ENCODE measurements around the gene TMEM219.
"Not testable (repeated sequence)": the region's sequence is repeated elsewhere in the genome, so short reads cannot be mapped to it uniquely, and the experiment has no call there.

The TMEM219 gene

GRCh38 chr16:30012598-30012997, 50.7 kb downstream of the TMEM219 start:
- H3K27ac Mint-ChIP-seq; H3K9me3 Mint-ChIP-seq; DNase-seq (ENCODE audit: low spot score); H3K36me3 Mint-ChIP-seq (ENCODE audit: low read depth); H3K4me3 Mint-ChIP-seq; H3K4me1 Mint-ChIP-seq (ENCODE audit: low read depth): not testable (repeated sequence)
- H3K27me3 Mint-ChIP-seq (ENCODE audit: low read depth): peaks cover 48% of the 10 kb centered on the region

GRCh38 chr16:30015450-30015849, 53.6 kb downstream of the TMEM219 start:
- H3K27ac Mint-ChIP-seq; H3K4me3 Mint-ChIP-seq; H3K9me3 Mint-ChIP-seq; DNase-seq (ENCODE audit: low spot score); H3K4me1 Mint-ChIP-seq (ENCODE audit: low read depth); H3K36me3 Mint-ChIP-seq (ENCODE audit: low read depth): not testable (repeated sequence)
- peaks cover 44% of the 10 kb centered on the region for H3K27me3 Mint-ChIP-seq (ENCODE audit: low read depth)

GRCh38 chr16:30016555-30017276, 54.8 kb downstream of the TMEM219 start:
- H3K27ac Mint-ChIP-seq: no peak overlapping the region

GRCh38 chr16:30017277-30017656, 55.4 kb downstream of the TMEM219 start:
- Mint-ChIP-seq H3K9me3 (no peaks in the 10 kb centered on the region), H3K27ac (no peak overlapping the region), H3K27me3 (ENCODE audit: low read depth) (peaks cover 39% of the 10 kb centered on the region), H3K4me3 (no peak overlapping the region), H3K36me3 (ENCODE audit: low read depth) (no peaks in the 10 kb centered on the region), H3K4me1 (ENCODE audit: low read depth) (peaks cover 7% of the 10 kb centered on the region)
- no peak for DNase-seq (ENCODE audit: low spot score)

More at GRCh38 chr16:30016555-30017276, 54.8 kb downstream of the TMEM219 start:
- DNase-seq (ENCODE audit: low spot score): no peak
- H3K4me3 Mint-ChIP-seq: no peak overlapping the region
- H3K27me3 Mint-ChIP-seq (ENCODE audit: low read depth): peaks cover 45% of the 10 kb centered on the region
- no peaks in the 10 kb centered on the region for H3K36me3 Mint-ChIP-seq (ENCODE audit: low read depth)
- H3K9me3 Mint-ChIP-seq: no peaks in the 10 kb centered on the region
- H3K4me1 Mint-ChIP-seq (ENCODE audit: low read depth): peaks cover 9% of the 10 kb centered on the region

GRCh38 chr16:30017937-30018336, 56.1 kb downstream of the TMEM219 start:
- H3K27ac Mint-ChIP-seq; H3K4me1 Mint-ChIP-seq (ENCODE audit: low read depth); H3K36me3 Mint-ChIP-seq (ENCODE audit: low read depth); DNase-seq (ENCODE audit: low spot score); H3K4me3 Mint-ChIP-seq; H3K9me3 Mint-ChIP-seq: not testable (repeated sequence)
- peaks cover 33% of the 10 kb centered on the region for H3K27me3 Mint-ChIP-seq (ENCODE audit: low read depth)

GRCh38 chr16:30018731-30019158, 56.9 kb downstream of the TMEM219 start:
- Mint-ChIP-seq H3K9me3 (no peaks in the 10 kb centered on the region), H3K4me3 (no peak overlapping the region), H3K27me3 (ENCODE audit: low read depth) (peaks cover 32% of the 10 kb centered on the region), H3K36me3 (ENCODE audit: low read depth) (no peaks in the 10 kb centered on the region), H3K4me1 (ENCODE audit: low read depth) (peaks cover 7% of the 10 kb centered on the region), H3K27ac (no peak overlapping the region)
- no peak for DNase-seq (ENCODE audit: low spot score)

Data from T-helper 2 cell treated with Interferon-gamma antibody and Interleukin-4, amounts not matched to agents 5 μg/mL and 100 μg/mL, for 36 hours (primary cell).